BLaER1 (cell line): ENCODE data around the gene MACROH2A1.

Experiments used
- H3K27ac ChIP-seq: shearing (Covaris generic); formaldehyde crosslinking; 2 replicates; pipeline ENCODE4 v1.8.1; 2022
- H3K27me3 ChIP-seq: shearing (Covaris generic); formaldehyde crosslinking; 2 replicates; pipeline ENCODE4 v1.8.1; 2022
- H3K36me3 ChIP-seq: shearing (Covaris generic); formaldehyde crosslinking; 2 replicates; pipeline ENCODE4 v1.8.1; 2022
- H3K4me1 ChIP-seq: shearing (Covaris generic); formaldehyde crosslinking; 2 replicates; pipeline ENCODE4 v1.8.1; 2022
- H3K4me2 ChIP-seq: shearing (Covaris generic); formaldehyde crosslinking; 2 replicates; pipeline ENCODE4 v1.8.1; 2022
- H3K4me3 ChIP-seq: shearing (Covaris generic); formaldehyde crosslinking; 2 replicates; pipeline ENCODE4 v1.8.1; 2022
- H3K9ac ChIP-seq: shearing (Covaris generic); formaldehyde crosslinking; 2 replicates; pipeline ENCODE4 v1.8.1; 2022
- H3K9me3 ChIP-seq: shearing (Covaris generic); formaldehyde crosslinking; 2 replicates; pipeline ENCODE4 v1.8.1; 2022
- H4K20me1 ChIP-seq: shearing (Covaris generic); formaldehyde crosslinking; 2 replicates; pipeline ENCODE4 v1.8.1; 2022
- Cebpa-rat ChIP-seq: shearing (Covaris generic); IDR thresholded peaks from 2 replicates; pipeline ENCODE4 v1.8.1; 2022

Gene MACROH2A1

GRCh38 chr5:135428586-135428985, 29.6 kb upstream of the MACROH2A1 start:
- TF ChIP-seq Cebpa-rat = no peak
- Histone ChIP-seq H3K27me3 (no peaks in the 10 kb centered on the region), H3K4me2 (peak overlapping the region; percentile 59; the same call in 1 of the 2 replicates), H3K27ac (no peak overlapping the region), H4K20me1 (no peaks in the 10 kb centered on the region), H3K4me3 (no peak overlapping the region), H3K9me3 (peaks cover 18% of the 10 kb centered on the region), H3K9ac (no peak overlapping the region), H3K4me1 (peaks cover 83% of the 10 kb centered on the region), H3K36me3 (no peaks in the 10 kb centered on the region)

- TF ChIP-seq Cebpa-rat = no peak
- H4K20me1 ChIP-seq = no peaks in the 10 kb centered on the region
Measured at GRCh38 chr5:135426102-135427082, 27.4 kb upstream of the MACROH2A1 start.

GRCh38 chr5:135425641-135426040, 26.6 kb upstream of the MACROH2A1 start:
- Histone ChIP-seq H3K4me3 (peak overlapping the region; percentile 17; the same call in 1 of the 2 replicates), H3K9ac (peak overlapping the region; percentile 59), H3K27ac (peak overlapping the region; percentile 86), H3K4me1 (peaks cover 70% of the 10 kb centered on the region), H3K36me3 (no peaks in the 10 kb centered on the region), H3K4me2 (peak overlapping the region; percentile 78), H4K20me1 (no peaks in the 10 kb centered on the region), H3K27me3 (no peaks in the 10 kb centered on the region), H3K9me3 (peaks cover 18% of the 10 kb centered on the region)
- no peak for TF ChIP-seq Cebpa-rat

More at GRCh38 chr5:135426102-135427082, 27.4 kb upstream of the MACROH2A1 start:
- Histone ChIP-seq H3K27me3 (no peaks in the 10 kb centered on the region), H3K4me3 (peak overlapping the region; percentile 17; the same call in 1 of the 2 replicates), H3K36me3 (no peaks in the 10 kb centered on the region), H3K4me1 (peaks cover 71% of the 10 kb centered on the region), H3K9ac (peak overlapping the region; percentile 59), H3K27ac (peak overlapping the region; percentile 86), H3K9me3 (peaks cover 18% of the 10 kb centered on the region), H3K4me2 (peak overlapping the region; percentile 78)

- H3K4me1 ChIP-seq = peaks cover 51% of the 10 kb centered on the region
- H4K20me1 ChIP-seq = no peaks in the 10 kb centered on the region
- H3K27me3 ChIP-seq = no peaks in the 10 kb centered on the region
- H3K9me3 ChIP-seq = peaks cover 19% of the 10 kb centered on the region
- peak overlapping the region; percentile 78 for H3K4me2 ChIP-seq
- H3K36me3 ChIP-seq = no peaks in the 10 kb centered on the region
- no peak for TF ChIP-seq Cebpa-rat
- no peak overlapping the region; the same call in 1 of the 2 replicates for H3K4me3 ChIP-seq
- H3K9ac ChIP-seq = no peak overlapping the region
- peak overlapping the region; percentile 59 for H3K27ac ChIP-seq
Measured at GRCh38 chr5:135423846-135424168, 24.8 kb upstream of the MACROH2A1 start.

- Histone ChIP-seq H3K9me3 (peaks cover 14% of the 10 kb centered on the region), H3K36me3 (no peaks in the 10 kb centered on the region), H3K4me2 (peak overlapping the region; percentile 78), H4K20me1 (no peaks in the 10 kb centered on the region), H3K27ac (peak overlapping the region; percentile 59), H3K9ac (no peak overlapping the region), H3K4me3 (no peak overlapping the region; the same call in 1 of the 2 replicates), H3K27me3 (no peaks in the 10 kb centered on the region), H3K4me1 (peaks cover 50% of the 10 kb centered on the region)
- TF ChIP-seq Cebpa-rat = no peak
Measured at GRCh38 chr5:135423146-135423845, 24.3 kb upstream of the MACROH2A1 start.

- Histone ChIP-seq H3K27ac (no peak overlapping the region), H3K4me1 (peaks cover 47% of the 10 kb centered on the region), H3K4me2 (no peak overlapping the region), H3K9ac (no peak overlapping the region), H4K20me1 (no peaks in the 10 kb centered on the region), H3K9me3 (peaks cover 5% of the 10 kb centered on the region), H3K4me3 (no peak overlapping the region), H3K27me3 (no peaks in the 10 kb centered on the region), H3K36me3 (no peaks in the 10 kb centered on the region)
- no peak for TF ChIP-seq Cebpa-rat
Measured at GRCh38 chr5:135422419-135422818, 23.4 kb upstream of the MACROH2A1 start.

GRCh38 chr5:135417083-135417482, 18.1 kb upstream of the MACROH2A1 start:
- TF ChIP-seq Cebpa-rat = no peak
- Histone ChIP-seq H4K20me1 (no peaks in the 10 kb centered on the region), H3K4me2 (no peak overlapping the region), H3K27me3 (no peaks in the 10 kb centered on the region), H3K4me3 (no peak overlapping the region), H3K27ac (no peak overlapping the region), H3K36me3 (no peaks in the 10 kb centered on the region), H3K4me1 (no peaks in the 10 kb centered on the region), H3K9me3 (0 out of 2 replicates have a peak, but pooled peaks cover 3% of the 10 kb centered on the region), H3K9ac (no peak overlapping the region)

- Histone ChIP-seq H3K4me3 (no peak overlapping the region), H3K9me3 (peaks cover 23% of the 10 kb centered on the region), H3K4me1 (peaks cover 9% of the 10 kb centered on the region), H3K27me3 (no peaks in the 10 kb centered on the region), H4K20me1 (no peaks in the 10 kb centered on the region), H3K9ac (no peak overlapping the region), H3K36me3 (no peaks in the 10 kb centered on the region), H3K27ac (no peak overlapping the region), H3K4me2 (no peak overlapping the region)
- TF ChIP-seq Cebpa-rat = no peak
Measured at GRCh38 chr5:135405082-135405481, 6.1 kb upstream of the MACROH2A1 start.

GRCh38 chr5:135402031-135402430, 3.0 kb upstream of the MACROH2A1 start:
- no peak overlapping the region for H3K9ac ChIP-seq
- H4K20me1 ChIP-seq = peaks cover 17% of the 10 kb centered on the region
- peaks cover 8% of the 10 kb centered on the region for H3K9me3 ChIP-seq
- H3K4me1 ChIP-seq = peaks cover 25% of the 10 kb centered on the region
- H3K4me3 ChIP-seq = no peak overlapping the region
- no peak overlapping the region for H3K4me2 ChIP-seq
- no peaks in the 10 kb centered on the region for H3K36me3 ChIP-seq
- H3K27me3 ChIP-seq = no peaks in the 10 kb centered on the region
- no peak for TF ChIP-seq Cebpa-rat
- no peak overlapping the region for H3K27ac ChIP-seq

GRCh38 chr5:135400866-135401265, 1.8 kb upstream of the MACROH2A1 start:
- Histone ChIP-seq H3K36me3 (no peaks in the 10 kb centered on the region), H3K4me2 (peak overlapping the region; percentile 98), H3K4me3 (no peak overlapping the region), H3K27me3 (no peaks in the 10 kb centered on the region), H3K9ac (no peak overlapping the region), H3K9me3 (peaks cover 8% of the 10 kb centered on the region), H3K4me1 (peaks cover 36% of the 10 kb centered on the region), H4K20me1 (peaks cover 28% of the 10 kb centered on the region), H3K27ac (no peak overlapping the region)
- no peak for TF ChIP-seq Cebpa-rat
